IMR-90 (cell line): Measurements from ENCODE around the gene RRP1. TPM values are rescaled to one million over a fixed set of nuclear protein-coding genes. Genes with fewer than 3 reads are reported as not detected.
A peak's percentile ranks its signal among the peaks of the same experiment; 100 is the strongest.

Experiments used
- ATAC-seq: fragments of 200-7000 bp; cut with Tn5 transposase; 2 replicates; pipeline ENCODE4 v1.9.1; 2020; ENCODE audit warnings: low read depth, mild to moderate bottlenecking, moderate library complexity
- BruUV-seq: library from RNA; stranded (reverse); fragments of 400-500 nt; replicated peaks from 2 replicates; lab custom pipeline; 2021; lab: Mats Ljungman, UMichigan
- CTCF ChIA-PET: fragments of 300-600 bp; formaldehyde crosslinking; extraction: SDS; loops from one replicate; lab custom pipeline; 2021; ENCODE audit warnings: antibody characterized with exemption; lab: Yijun Ruan, JAX
- POLR2A ChIA-PET: fragments of 300-600 bp; sonication (Branson Sonifier 250); formaldehyde crosslinking; loops from one replicate; lab custom pipeline; 2022; ENCODE audit warnings: antibody characterized with exemption; ENCODE audit not compliant: unreplicated experiment; lab: Charles Lee
- DNase-seq: peaks from one replicate; pipeline ENCODE4 v3.0.0; 2013
- H2AFZ ChIP-seq: replicated peaks from 2 replicates; pipeline ENCODE3; 2013; ENCODE audit warnings: low read length, mild to moderate bottlenecking; ENCODE audit not compliant: poor library complexity
- H2AK5ac ChIP-seq: 2 replicates; pipeline ENCODE4 v1.6.1; 2013; ENCODE audit warnings: low read depth, low read length, inconsistent platforms
- H2AK9ac ChIP-seq: replicated peaks from 2 replicates; pipeline ENCODE3; 2013; ENCODE audit warnings: mild to moderate bottlenecking, low read depth, low read length, moderate library complexity; ENCODE audit not compliant: poor library complexity
- H2BK120ac ChIP-seq: 2 replicates; pipeline ENCODE4 v1.6.1; 2013; ENCODE audit warnings: low read depth, low read length, inconsistent platforms
- H2BK15ac ChIP-seq: 3 replicates; pipeline ENCODE4 v1.6.1; 2013; ENCODE audit warnings: low read depth, low read length, inconsistent platforms
- H2BK20ac ChIP-seq: 2 replicates; pipeline ENCODE4 v1.6.1; 2013; ENCODE audit warnings: low read depth, mild to moderate bottlenecking, inconsistent platforms, low read length, moderate library complexity
- H2BK5ac ChIP-seq: 2 replicates; pipeline ENCODE4 v1.6.1; 2013; ENCODE audit warnings: mild to moderate bottlenecking, low read depth, low read length, inconsistent platforms; ENCODE audit not compliant: poor library complexity, severe bottlenecking
- H3K14ac ChIP-seq: replicated peaks from 2 replicates; pipeline ENCODE4 v1.6.1; 2013; ENCODE audit warnings: low read depth, low read length, inconsistent platforms
- H3K18ac ChIP-seq: 2 replicates; pipeline ENCODE4 v1.6.1; 2013; ENCODE audit warnings: low read depth, low read length, control low read depth
- H3K23ac ChIP-seq: 2 replicates; pipeline ENCODE4 v1.6.1; 2013; ENCODE audit warnings: low read depth, low read length, inconsistent platforms
- H3K27ac ChIP-seq: 2 replicates; pipeline ENCODE4 v1.5.1; 2013; ENCODE audit warnings: mild to moderate bottlenecking, control low read depth, low read length; ENCODE audit not compliant: insufficient read depth
- H3K27me3 ChIP-seq: 2 replicates; pipeline ENCODE4 v1.6.1; 2013; ENCODE audit warnings: low read length; ENCODE audit not compliant: control insufficient read depth, insufficient read depth
- H3K36me3 ChIP-seq: 2 replicates; pipeline ENCODE4 v1.6.1; 2013; ENCODE audit warnings: low read length, mixed read lengths; ENCODE audit not compliant: control insufficient read depth, insufficient read depth
- H3K4ac ChIP-seq: 2 replicates; pipeline ENCODE4 v1.6.1; 2013; ENCODE audit warnings: low read depth, low read length, inconsistent platforms
- H3K4me1 ChIP-seq: 2 replicates; pipeline ENCODE4 v1.6.1; 2013; ENCODE audit warnings: low read length, mixed read lengths; ENCODE audit not compliant: control insufficient read depth, insufficient read depth
- H3K4me2 ChIP-seq: 2 replicates; pipeline ENCODE4 v1.6.1; 2013; ENCODE audit warnings: low read depth, mild to moderate bottlenecking, control low read depth, low read length, moderate library complexity
- H3K4me3 ChIP-seq: 2 replicates; pipeline ENCODE4 v1.5.1; 2013; ENCODE audit warnings: low read depth, mild to moderate bottlenecking, control low read depth, low read length, moderate library complexity; ENCODE audit not compliant: insufficient read depth
- H3K56ac ChIP-seq: 2 replicates; pipeline ENCODE4 v1.6.1; 2013; ENCODE audit warnings: low read length, inconsistent platforms; ENCODE audit not compliant: insufficient read depth; ENCODE audit errors: extremely low read depth
- H3K79me1 ChIP-seq, 2 experiments: 2 replicates each; pipeline ENCODE4 v1.6.1; 2013; ENCODE audit warnings: low read length in 2 of 2, inconsistent platforms in 1 of 2, low read depth in 1 of 2
- H3K9ac ChIP-seq: 2 replicates; pipeline ENCODE4 v1.6.1; 2013; ENCODE audit warnings: low read depth, low read length, control low read depth
- H3K9me1 ChIP-seq: 2 replicates; pipeline ENCODE4 v1.6.1; 2013; ENCODE audit warnings: low read length, inconsistent platforms; ENCODE audit not compliant: insufficient read depth
- H3K9me3 ChIP-seq: 2 replicates; pipeline ENCODE4 v1.6.1; 2013; ENCODE audit warnings: low read length; ENCODE audit not compliant: control insufficient read depth, insufficient read depth
- H4K20me1 ChIP-seq: 2 replicates; pipeline ENCODE4 v1.6.1; 2013; ENCODE audit warnings: low read length, inconsistent platforms; ENCODE audit not compliant: insufficient read depth
- H4K5ac ChIP-seq: 2 replicates; pipeline ENCODE4 v1.6.1; 2013; ENCODE audit warnings: mild to moderate bottlenecking, low read depth, low read length, control low read depth
- H4K8ac ChIP-seq, 2 experiments: 2 replicates each; pipeline ENCODE4 v1.6.1; 2013; ENCODE audit warnings: low read depth in 2 of 2, low read length in 2 of 2, control low read depth in 1 of 2, inconsistent platforms in 1 of 2
- H4K91ac ChIP-seq: 2 replicates; pipeline ENCODE4 v1.6.1; 2013; ENCODE audit warnings: low read depth, low read length, inconsistent platforms; ENCODE audit not compliant: insufficient read depth
- CTCF ChIP-seq: conservative IDR thresholded peaks from 2 replicates; pipeline ENCODE4 v1.5.1; 2012; ENCODE audit warnings: mild to moderate bottlenecking, low read depth, low read length, improper control_type of control experiment
- ELK1 ChIP-seq: fragments of 150-350 bp; IDR thresholded peaks from 2 replicates; pipeline ENCODE4 v1.6.1; 2016; ENCODE audit warnings: low read depth, mild to moderate bottlenecking, low read length, moderate library complexity, borderline replicate concordance
- MXI1 ChIP-seq: IDR thresholded peaks from 2 replicates; pipeline ENCODE4 v1.6.1; 2012; ENCODE audit warnings: low read depth, mild to moderate bottlenecking, low read length, moderate library complexity, borderline replicate concordance
- NFE2L2 ChIP-seq: fragments of 150-350 bp; IDR thresholded peaks from 2 replicates; pipeline ENCODE4 v1.6.1; 2016; ENCODE audit warnings: low read depth, mild to moderate bottlenecking, low read length
- RAD21 ChIP-seq: IDR thresholded peaks from 2 replicates; pipeline ENCODE4 v1.6.1; 2012; ENCODE audit warnings: low read length, improper control_type of control experiment
- RFX5 ChIP-seq: IDR thresholded peaks from 2 replicates; pipeline ENCODE4 v1.8.0; 2012; ENCODE audit warnings: low read depth, mild to moderate bottlenecking, low read length, moderate library complexity
- WGBS, 2 experiments: methylation state at CpG; one replicate each; pipeline versions ENCODE4 v1.1.5 to v1.1.7; 2013; ENCODE audit warnings: missing lambda C conversion rate in 2 of 2; ENCODE audit not compliant: insufficient read length in 1 of 2; ENCODE audit errors: extremely low coverage in 2 of 2; 5-methylcytosine and 5-hydroxymethylcytosine counted together
- dilution Hi-C: fragments of 300-500 bp; cut with HindIII; formaldehyde crosslinking; loops from one replicate; pipeline ENCODE4 v1.14.3; 2018; ENCODE audit warnings: low sequenced_read_pairs; ENCODE audit not compliant: unreplicated experiment
- in situ Hi-C: fragments of 300-500 bp; cut with MboI; formaldehyde crosslinking; loops from 3 replicates; pipeline ENCODE4 v1.14.3; 2019; ENCODE audit warnings: low sequenced_read_pairs, inconsistent platforms, mixed read lengths
- intact Hi-C: fragments of 100-400 bp; cut with micrococcal nuclease; formaldehyde crosslinking; loops from 2 replicates; pipeline ENCODE4 v1.10.0; 2022
- polyA plus RNA-seq, 3 experiments: library from polyadenylated mRNA; depleted of rRNA; stranded (reverse); fragments of >200 nt; gene quantifications; 2 replicates each; pipeline ENCODE4 v1.2.3, GENCODE V29; 2012; ENCODE audit warnings: low replicate concordance in 1 of 3
- total RNA-seq: library from RNA; depleted of rRNA; stranded (reverse); fragments of >200 nt; gene quantifications from 2 replicates; pipeline ENCODE4 v1.2.3, GENCODE V29; 2012

The RRP1 gene
- total and polyA plus RNA-seq, 2 of the 4 experiments (the other 2 are of a cell fraction) = 20.2 to 23.3 TPM

- no peak overlapping the region for H2BK15ac ChIP-seq
- no peak overlapping the region for H2BK120ac ChIP-seq
- ATAC-seq (no peak), DNase-seq (no peak)
- H2AFZ ChIP-seq = no peak overlapping the region
- H3K27me3 ChIP-seq = no peaks in the 10 kb centered on the region
- no peaks in the 10 kb centered on the region for H3K4me1 ChIP-seq
- no peak overlapping the region for H3K14ac ChIP-seq
- CTCF ChIA-PET = no interaction called here
- H4K5ac ChIP-seq = no peak overlapping the region
- H4K8ac ChIP-seq = no peak overlapping the region
- H3K4me3 ChIP-seq = no peak overlapping the region
- in situ Hi-C loops = no loop called here
- 98% methylated on average over 18 of the region's 28 CpGs; no CpG with 5 or more reads in 1 of the 2 experiments for WGBS, 2 experiments
- no peak overlapping the region for H3K18ac ChIP-seq
- peaks cover 83% of the 10 kb centered on the region for H3K36me3 ChIP-seq
- H3K9ac ChIP-seq = no peak overlapping the region
- H3K9me1 ChIP-seq = peaks cover 11% of the 10 kb centered on the region
- no peak overlapping the region for H3K4me2 ChIP-seq
- H2AK9ac ChIP-seq = no peak overlapping the region
- H3K23ac ChIP-seq = no peak overlapping the region
- H3K56ac ChIP-seq = no peak overlapping the region
- no peak overlapping the region for H3K4ac ChIP-seq
- no peak overlapping the region for H3K27ac ChIP-seq
- peaks cover 8 to 34% of the 10 kb centered on the region in 2 experiments; a peak in 3 of 4 replicates for H3K79me1 ChIP-seq
- H2BK5ac ChIP-seq = no peak overlapping the region
- H4K91ac ChIP-seq = no peak overlapping the region
- peak overlapping the region; percentile 24; the same call in 1 of the 2 replicates for H2AK5ac ChIP-seq
- H2BK20ac ChIP-seq = no peak overlapping the region
- intact Hi-C loops = no loop called here
- dilution Hi-C loops = no loop called here
- TF ChIP-seq NFE2L2 (no peak), ELK1 (no peak), CTCF (no peak), RAD21 (no peak), RFX5 (no peak), MXI1 (no peak)
- no TSS peak for BruUV-seq
- no peaks in the 10 kb centered on the region for H3K9me3 ChIP-seq
- peaks cover 25% of the 10 kb centered on the region for H4K20me1 ChIP-seq
- POLR2A ChIA-PET = no interaction called here
Measured at GRCh38 chr21:43750339-43751033, 38.9 kb upstream of the RRP1 start.
